Endodermal cell (in vitro differentiated cells): ENCODE results near the gene ARHGEF26. TPM values are rescaled to one million over a fixed set of nuclear protein-coding genes. Genes with fewer than 3 reads are reported as not detected.
A peak's percentile ranks its signal among the peaks of the same experiment; 100 is the strongest.

ENCODE experiments used
- DNase-seq: peaks from one replicate; pipeline ENCODE4 v3.0.0-alpha.2; 2017
- H3K27ac ChIP-seq: 2 replicates; pipeline ENCODE4 v1.5.1; 2013; ENCODE audit warnings: mild to moderate bottlenecking, low read depth, low read length, moderate library complexity
- H3K27me3 ChIP-seq: 2 replicates; pipeline ENCODE4 v1.6.1; 2013; ENCODE audit warnings: mild to moderate bottlenecking, low read length, moderate library complexity; ENCODE audit not compliant: insufficient read depth, control insufficient read depth, poor library complexity, severe bottlenecking
- H3K36me3 ChIP-seq: 2 replicates; pipeline ENCODE4 v1.7.0; 2013; ENCODE audit warnings: mild to moderate bottlenecking, low read length, moderate library complexity; ENCODE audit not compliant: control insufficient read depth, insufficient read depth
- H3K4me1 ChIP-seq: one replicate; pipeline ENCODE4 v1.7.0; 2013; ENCODE audit warnings: low read length; ENCODE audit not compliant: control insufficient read depth, insufficient read depth
- H3K4me3 ChIP-seq: 2 replicates; pipeline ENCODE4 v1.5.1; 2013; ENCODE audit warnings: mild to moderate bottlenecking, low read length, moderate library complexity
- H3K9ac ChIP-seq: 2 replicates; pipeline ENCODE4 v1.6.1; 2013; ENCODE audit warnings: mild to moderate bottlenecking, low read length, moderate library complexity; ENCODE audit not compliant: poor library complexity, severe bottlenecking; ENCODE audit errors: extremely low read depth
- H3K9me3 ChIP-seq: 2 replicates; pipeline ENCODE4 v1.6.1; 2013; ENCODE audit warnings: mild to moderate bottlenecking, low read length, moderate library complexity; ENCODE audit not compliant: control insufficient read depth
- H3K27ac Mint-ChIP-seq: 2 replicates; pipeline ENCODE4 v1.8.0; 2020; ENCODE audit warnings: mixed read lengths
- H3K27me3 Mint-ChIP-seq: 2 replicates; pipeline ENCODE4 v1.8.0; 2021; ENCODE audit warnings: mild to moderate bottlenecking, mixed read lengths; ENCODE audit not compliant: insufficient read depth
- H3K36me3 Mint-ChIP-seq: 2 replicates; pipeline ENCODE4 v1.8.0; 2020; ENCODE audit warnings: low read depth, mixed read lengths
- H3K4me1 Mint-ChIP-seq: 2 replicates; pipeline ENCODE4 v1.8.0; 2020; ENCODE audit warnings: mixed read lengths
- H3K4me3 Mint-ChIP-seq: 2 replicates; pipeline ENCODE4 v1.8.0; 2020; ENCODE audit warnings: mild to moderate bottlenecking, moderate library complexity, mixed read lengths
- H3K9me3 Mint-ChIP-seq: 2 replicates; pipeline ENCODE4 v1.8.0; 2020; ENCODE audit warnings: mild to moderate bottlenecking, mixed read lengths
- CTCF ChIP-seq: fragments of 200-600 bp; sonication (generic); conservative IDR thresholded peaks from 2 replicates; pipeline ENCODE4 v1.5.0; 2021; ENCODE audit warnings: antibody characterized with exemption, mild to moderate bottlenecking
- WGBS, 2 experiments: methylation state at CpG; one replicate each; pipeline versions ENCODE4 v1.1.5 to v1.1.7; 2013; ENCODE audit warnings: missing lambda C conversion rate in 2 of 2, mixed read lengths in 1 of 2; ENCODE audit not compliant: insufficient coverage in 1 of 2, insufficient read length in 1 of 2; 5-methylcytosine and 5-hydroxymethylcytosine counted together
- total RNA-seq, 2 donors: library from RNA; stranded (reverse); fragmentation: NEBNext Ultra II Directional in 1 of 2; extraction: Animal tissue kit (Norgen Biotek cat#: 25700) in 1 of 2; gene quantifications; 2 replicates in 1 of 2; 3 replicates in 1 of 2; pipeline ENCODE4 v1.2.1, GENCODE V29; 2021

Gene ARHGEF26
- total RNA-seq, 2 donors from 2014 or later = 10.1 to 12.4 TPM

GRCh38 chr3:154247806-154248415 is 126.7 kb downstream of the ARHGEF26 start:
- Histone ChIP-seq H3K4me1 (peaks cover 4% of the 10 kb centered on the region), H3K27me3 (no peaks in the 10 kb centered on the region), H3K9me3 (no peaks in the 10 kb centered on the region), H3K9ac (no peak overlapping the region), H3K4me3 (no peak overlapping the region), H3K36me3 (peaks cover 27% of the 10 kb centered on the region), H3K27ac (peak overlapping the region; percentile 98)
- 89 to 100% methylated on average over 1 of the region's 2 CpGs for WGBS, 2 experiments
- no peak for TF ChIP-seq CTCF
- Mint-ChIP-seq H3K4me3 (no peak overlapping the region), H3K36me3 (peaks cover 24% of the 10 kb centered on the region), H3K27ac (no peak overlapping the region), H3K27me3 (no peaks in the 10 kb centered on the region), H3K4me1 (peaks cover 23% of the 10 kb centered on the region), H3K9me3 (no peaks in the 10 kb centered on the region)
- DNase-seq = no peak

- H3K27ac Mint-ChIP-seq = no peak overlapping the region
- Histone ChIP-seq H3K27me3 (no peaks in the 10 kb centered on the region), H3K27ac (no peak overlapping the region), H3K9ac (no peak overlapping the region), H3K4me3 (no peak overlapping the region), H3K4me1 (peaks cover 4% of the 10 kb centered on the region), H3K36me3 (peaks cover 41% of the 10 kb centered on the region), H3K9me3 (no peaks in the 10 kb centered on the region)
- no peak for TF ChIP-seq CTCF
- WGBS, 2 experiments = 93 to 100% methylated on average over 1 to 4 of the region's 4 CpGs
- H3K9me3 Mint-ChIP-seq = no peaks in the 10 kb centered on the region
- H3K27me3 Mint-ChIP-seq = no peaks in the 10 kb centered on the region
- peaks cover 37% of the 10 kb centered on the region for H3K36me3 Mint-ChIP-seq
- no peak overlapping the region for H3K4me3 Mint-ChIP-seq
- no peak for DNase-seq
- H3K4me1 Mint-ChIP-seq = peaks cover 21% of the 10 kb centered on the region
These were observed 129.1 kb downstream of the ARHGEF26 start for GRCh38 chr3:154250291-154250690.

GRCh38 chr3:154251610-154252009 is 130.4 kb downstream of the ARHGEF26 start:
- peaks cover 25% of the 10 kb centered on the region for H3K4me1 Mint-ChIP-seq

More at GRCh38 chr3:154251610-154252009, 130.4 kb downstream of the ARHGEF26 start:
- no peak overlapping the region for H3K4me3 ChIP-seq
- H3K36me3 Mint-ChIP-seq = peaks cover 39% of the 10 kb centered on the region
- no peaks in the 10 kb centered on the region for H3K9me3 ChIP-seq
- no peak overlapping the region for H3K9ac ChIP-seq
- no peak overlapping the region for H3K27ac Mint-ChIP-seq
- H3K4me1 ChIP-seq = peaks cover 4% of the 10 kb centered on the region
- WGBS, 2 experiments = 97 to 98% methylated on average over 3 of the region's 3 CpGs
- H3K27ac ChIP-seq = no peak overlapping the region
- no peak overlapping the region for H3K4me3 Mint-ChIP-seq
- peaks cover 51% of the 10 kb centered on the region for H3K36me3 ChIP-seq
- H3K27me3 Mint-ChIP-seq = no peaks in the 10 kb centered on the region
- no peaks in the 10 kb centered on the region for H3K9me3 Mint-ChIP-seq
- no peaks in the 10 kb centered on the region for H3K27me3 ChIP-seq
- no peak for TF ChIP-seq CTCF
- no peak for DNase-seq
